Common myeloid progenitor, CD34-positive (primary cell): ENCODE results near the gene FAM169A.
A peak's percentile ranks its signal among the peaks of the same experiment; 100 is the strongest.

ENCODE experiments used
- CTCF ChIA-PET: fragments of 350-600 bp; sonication (Branson Sonifier 250); formaldehyde crosslinking; loops from one replicate; lab custom pipeline; 2021; ENCODE audit warnings: antibody characterized with exemption; lab: Charles Lee
- POLR2A ChIA-PET: fragments of 350-600 bp; sonication (Branson Sonifier 250); formaldehyde crosslinking; loops from one replicate; lab custom pipeline; 2021; ENCODE audit warnings: antibody characterized with exemption; lab: Charles Lee
- DNase-seq, 3 donors: peaks; one replicate each; pipeline versions ENCODE4 v3.0.0 to v3.0.0-alpha.2; 2013
- H3K27ac ChIP-seq, 2 experiments: 1 replicate in 1 of 2; 2 replicates in 1 of 2; pipeline ENCODE4 v1.7.0; 2013; ENCODE audit warnings: inconsistent platforms in 2 of 2, low read length in 2 of 2, mild to moderate bottlenecking in 2 of 2, low read depth in 1 of 2, moderate library complexity in 1 of 2; ENCODE audit not compliant: severe bottlenecking in 2 of 2, insufficient read depth in 1 of 2, poor library complexity in 1 of 2
- H3K27me3 ChIP-seq, 5 experiments: replicated peaks in 2 of 5; 1 replicate in 3 of 5; 2 replicates in 2 of 5; pipeline versions ENCODE4 v1.6.1 to v1.7.0; 2013; ENCODE audit warnings: low read length in 4 of 5, mild to moderate bottlenecking in 2 of 5, moderate library complexity in 2 of 5, inconsistent platforms in 1 of 5; ENCODE audit not compliant: insufficient read depth in 5 of 5, control insufficient read depth in 4 of 5
- H3K36me3 ChIP-seq, 4 experiments: 1 replicate in 2 of 4; 2 replicates in 2 of 4; pipeline versions ENCODE4 v1.6.1 to v1.7.0; 2013; ENCODE audit warnings: low read length in 3 of 4, control low read depth in 1 of 4, mild to moderate bottlenecking in 1 of 4; ENCODE audit not compliant: control insufficient read depth in 4 of 4, insufficient read depth in 4 of 4
- H3K4me1 ChIP-seq, 4 experiments: 1 replicate in 3 of 4; 2 replicates in 1 of 4; pipeline versions ENCODE4 v1.6.1 to v1.7.1; 2013; ENCODE audit warnings: low read length in 3 of 4, mild to moderate bottlenecking in 3 of 4, control low read depth in 1 of 4, inconsistent platforms in 1 of 4, moderate library complexity in 1 of 4; ENCODE audit not compliant: control insufficient read depth in 4 of 4, insufficient read depth in 4 of 4; ENCODE audit errors: control extremely low read depth in 1 of 4
- H3K4me3 ChIP-seq, 7 experiments: 1 replicate in 4 of 7; 2 replicates in 3 of 7; pipeline versions ENCODE4 v1.5.1 to v1.7.0; 2013; ENCODE audit warnings: mild to moderate bottlenecking in 7 of 7, low read length in 6 of 7, moderate library complexity in 6 of 7, inconsistent platforms in 2 of 7, low read depth in 2 of 7, control low read depth in 1 of 7; ENCODE audit not compliant: insufficient read depth in 4 of 7, control insufficient read depth in 1 of 7; ENCODE audit errors: extremely low read depth in 1 of 7
- H3K9me3 ChIP-seq, 5 experiments: 1 replicate in 4 of 5; 2 replicates in 1 of 5; pipeline versions ENCODE4 v1.6.1 to v1.7.1; 2013; ENCODE audit warnings: low read length in 4 of 5, mild to moderate bottlenecking in 2 of 5, inconsistent platforms in 1 of 5, low read depth in 1 of 5, moderate library complexity in 1 of 5; ENCODE audit not compliant: control insufficient read depth in 4 of 5, insufficient read depth in 2 of 5; ENCODE audit errors: control extremely low read depth in 1 of 5
- WGBS: methylation state at CpG from one replicate; pipeline ENCODE4 v1.1.5; 2013; ENCODE audit not compliant: insufficient coverage; 5-methylcytosine and 5-hydroxymethylcytosine counted together

The FAM169A gene

DNA sequence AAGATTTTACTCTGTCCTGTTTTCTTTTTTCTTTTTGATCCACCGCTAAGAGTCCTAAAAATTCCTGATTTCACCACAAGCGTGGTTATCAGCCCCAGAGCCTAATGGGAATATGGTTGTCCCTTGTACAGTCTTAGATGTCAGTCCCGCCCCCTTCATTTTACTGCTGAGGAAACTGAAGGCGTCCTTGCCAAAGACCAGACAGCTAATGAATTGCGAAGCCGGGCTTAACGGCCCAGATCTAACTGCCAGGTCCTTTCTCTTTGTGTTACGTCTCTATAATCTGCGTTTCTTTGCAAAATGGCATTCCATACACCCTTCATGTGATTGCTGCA lies 98.6 kb downstream of the FAM169A start:
- Histone ChIP-seq H3K27me3 (no peaks in the 10 kb centered on the region), H3K4me3 (peak overlapping the region; percentile 89 to 100 (median 100)), H3K4me1 (peaks cover 7 to 25% (median 17%) of the 10 kb centered on the region in 4 experiments), H3K27ac (peak overlapping the region; percentile 80 to 90), H3K36me3 (peaks cover 2 to 33% (median 25%) of the 10 kb centered on the region in 4 experiments), H3K9me3 (no peaks in the 10 kb centered on the region)
- CTCF ChIA-PET = interaction anchor here (0.8 to 2.5 kb wide), 3 partner anchors 95 to 149 kb away, joined by 3 to 9 read pairs (median 4); partner anchors contain the start of gene FAM169A
- DNase-seq = peak in 1 of 3 donors; percentile 54
- POLR2A ChIA-PET = no interaction called here
- 0% methylated on average over 7 of the region's 9 CpGs for WGBS

DNA sequence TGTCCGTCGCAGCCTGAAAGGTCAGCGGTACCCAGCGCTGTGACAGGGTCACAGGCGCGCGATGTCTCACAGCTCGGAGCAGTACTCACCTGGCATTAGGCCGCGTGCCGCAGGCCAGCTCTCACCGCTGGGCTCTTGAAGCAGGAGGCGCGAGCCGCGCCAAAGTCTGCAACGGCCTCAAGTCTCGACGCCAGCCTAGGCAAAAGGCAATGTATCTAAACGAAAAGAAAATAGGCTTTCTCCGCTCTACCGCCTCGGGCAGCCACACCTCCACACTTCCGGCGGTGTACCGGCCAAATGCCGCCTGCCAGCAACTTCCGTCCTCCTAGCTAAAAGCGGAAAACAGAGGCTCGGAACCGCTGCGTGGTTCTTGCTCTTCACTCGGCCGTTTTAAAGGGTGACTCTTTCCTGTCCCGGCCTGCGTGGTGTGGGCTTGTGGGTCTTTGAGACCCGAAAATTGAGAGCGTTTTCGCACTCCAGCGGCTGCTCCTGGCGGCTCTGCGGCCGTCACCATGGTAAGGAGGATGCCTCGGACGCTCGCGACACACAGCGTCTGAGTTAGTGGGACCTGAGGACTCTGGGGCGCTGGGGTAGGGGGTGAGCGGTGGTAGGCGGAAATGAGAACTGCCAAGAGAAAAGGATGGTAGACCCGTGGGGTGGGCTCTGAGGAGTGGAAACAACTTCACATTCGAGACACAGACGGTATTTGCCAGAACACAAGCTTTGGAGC lies 99.2 kb downstream of the FAM169A start, which contains the start of the genes GFM2 and NSA2:
Gene GFM2 (minus strand): TSS at position 269 of the 730 bp plus-strand sequence. CDS start 3,375 bp downstream, outside the sequence.
Gene NSA2 (plus strand): TSS at position 401 of the 730 bp plus-strand sequence. CDS start 112 bp downstream, at position 513.
- H3K27ac ChIP-seq = peak within 1 kb of the TSS; percentile 80 to 90
- no peaks in the 10 kb centered on the region for H3K27me3 ChIP-seq
- ChIA-PET POLR2A (interaction anchor here (1.5 kb wide), 1 partner anchor 99 kb away, joined by 4 read pairs; no protein-coding TSS in a partner anchor), CTCF (interaction anchor here (0.7 to 2.5 kb wide), 8 partner anchors 12 to 152 kb away, joined by 3 to 10 read pairs (median 4); partner anchors contain the start of gene FAM169A)
- DNase-seq = peak; percentile 96 to 98 (median 98)
- H3K4me3 ChIP-seq = peak within 1 kb of the TSS; percentile 89 to 100 (median 100)
- WGBS = 0% methylated on average over 37 of the region's 54 CpGs
- H3K36me3 ChIP-seq = peaks cover 5 to 32% (median 22%) of the 10 kb centered on the region in 4 experiments
- peaks cover 7 to 25% (median 17%) of the 10 kb centered on the region in 4 experiments for H3K4me1 ChIP-seq
- H3K9me3 ChIP-seq = no peaks in the 10 kb centered on the region

GRCh38 chr5:74766418-74766848 lies 99.8 kb downstream of the FAM169A start:
- peak; percentile 30 to 86 (median 63) for DNase-seq
- no peaks in the 10 kb centered on the region for H3K9me3 ChIP-seq
- H3K27ac ChIP-seq = peak overlapping the region; percentile 77 to 90
- no peaks in the 10 kb centered on the region for H3K27me3 ChIP-seq
- ChIA-PET CTCF (interaction anchor here (0.7 to 2.5 kb wide), 8 partner anchors 9 to 152 kb away, joined by 3 to 10 read pairs (median 4); partner anchors contain the start of gene FAM169A), POLR2A (interaction anchor here (0.6 to 1.5 kb wide), 2 partner anchors 13 to 99 kb away, joined by 4 read pairs; no protein-coding TSS in a partner anchor)
- peak overlapping the region; percentile 89 to 100 (median 100) for H3K4me3 ChIP-seq
- peaks cover 7 to 25% (median 17%) of the 10 kb centered on the region in 4 experiments for H3K4me1 ChIP-seq
- 0% methylated on average over 8 of the region's 10 CpGs for WGBS
- peaks cover 5 to 38% (median 20%) of the 10 kb centered on the region in 4 experiments for H3K36me3 ChIP-seq

- ChIA-PET CTCF (interaction anchor here (1.2 to 2.5 kb wide), 6 partner anchors 9 to 153 kb away, joined by 3 to 10 read pairs (median 4); partner anchors contain the start of gene FAM169A), POLR2A (interaction anchor here (0.6 to 1.5 kb wide), 2 partner anchors 12 to 100 kb away, joined by 4 read pairs; no protein-coding TSS in a partner anchor)
- no peaks in the 10 kb centered on the region for H3K9me3 ChIP-seq
- 88% methylated on average over 22 of the region's 27 CpGs for WGBS
- no peaks in the 10 kb centered on the region for H3K27me3 ChIP-seq
- DNase-seq = no peak
- H3K4me3 ChIP-seq = peak overlapping the region in 6 of 7 experiments; percentile 90 to 100 (median 100)
- H3K36me3 ChIP-seq = peaks cover 5 to 38% (median 16%) of the 10 kb centered on the region in 4 experiments
- H3K4me1 ChIP-seq = peaks cover 7 to 25% (median 17%) of the 10 kb centered on the region in 4 experiments
- H3K27ac ChIP-seq = peak overlapping the region in 1 of 2 experiments; percentile 90
These were observed 100.3 kb downstream of the FAM169A start for GRCh38 chr5:74765929-74766328.

DNA sequence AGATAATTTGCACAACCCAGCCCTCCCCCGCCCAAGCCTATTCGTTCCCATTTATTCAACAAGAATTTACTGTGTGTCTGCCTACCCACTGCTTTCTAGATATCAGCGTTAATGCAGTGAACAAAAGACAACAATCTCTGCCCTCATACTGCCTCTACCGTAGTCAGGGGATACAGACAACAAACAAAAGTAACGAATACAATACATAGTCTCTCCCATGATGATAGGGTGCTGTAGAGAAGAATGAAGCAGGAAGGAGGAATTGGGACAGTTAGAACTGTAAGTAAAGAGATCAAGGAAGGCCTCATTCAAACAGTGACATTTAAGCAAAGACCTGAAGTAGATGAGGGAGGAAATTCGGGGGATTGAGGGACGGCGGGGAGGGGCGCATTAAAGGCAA lies 101.0 kb downstream of the FAM169A start:
- Histone ChIP-seq H3K27me3 (no peaks in the 10 kb centered on the region), H3K9me3 (no peaks in the 10 kb centered on the region), H3K36me3 (peaks cover 4 to 36% (median 17%) of the 10 kb centered on the region in 4 experiments), H3K4me1 (peaks cover 7 to 25% (median 17%) of the 10 kb centered on the region in 4 experiments), H3K4me3 (no peak overlapping the region), H3K27ac (peak overlapping the region in 1 of 2 experiments; percentile 90)
- DNase-seq = peak; percentile 8 to 36 (median 17)
- ChIA-PET POLR2A (no interaction called here), CTCF (interaction anchor here (1.2 kb wide), 1 partner anchor 8 kb away, joined by 3 read pairs; no protein-coding TSS in a partner anchor)
- WGBS = 91% methylated on average over 2 of the region's 9 CpGs

GRCh38 chr5:74763504-74763903 lies 102.7 kb downstream of the FAM169A start:
- H3K9me3 ChIP-seq = no peaks in the 10 kb centered on the region
- H3K36me3 ChIP-seq = peaks cover 3 to 33% (median 13%) of the 10 kb centered on the region in 4 experiments
- no peak overlapping the region for H3K27ac ChIP-seq
- peaks cover 7 to 25% (median 17%) of the 10 kb centered on the region in 4 experiments for H3K4me1 ChIP-seq
- H3K4me3 ChIP-seq = no peak overlapping the region
- ChIA-PET CTCF (interaction anchor here (0.9 to 2.9 kb wide), 6 partner anchors 10 to 172 kb away, joined by 3 to 9 read pairs (median 3); no protein-coding TSS in a partner anchor), POLR2A (no interaction called here)
- H3K27me3 ChIP-seq = no peaks in the 10 kb centered on the region
- DNase-seq = no peak
